ENCODE measurements around the gene KRTAP10-3.

Gene KRTAP10-3

GRCh38 chr21:44515359-44516165 lies 43.0 kb downstream of the KRTAP10-3 start:
- DNase-seq = no peak

- no peak for DNase-seq
Measured at GRCh38 chr21:44514746-44515358, 43.7 kb downstream of the KRTAP10-3 start.

DNA sequence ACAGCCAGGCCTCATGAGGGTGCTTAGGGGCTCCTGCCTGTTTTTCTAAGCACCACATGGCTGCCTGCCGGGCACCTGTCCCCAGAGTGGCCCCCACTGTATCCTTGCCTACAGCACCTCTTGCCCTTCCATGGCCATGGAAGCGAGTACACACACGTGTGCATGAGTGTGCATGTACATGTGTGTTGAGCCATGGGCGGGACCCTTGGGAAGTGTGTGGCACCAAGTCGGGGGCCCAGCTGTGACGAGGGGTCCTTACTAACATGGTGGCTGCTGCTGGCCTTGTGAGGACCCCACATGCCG lies 44.4 kb downstream of the KRTAP10-3 start:
- DNase-seq = no peak

GRCh38 chr21:44513389-44514217 lies 45.0 kb downstream of the KRTAP10-3 start:
- no peak for DNase-seq

DNA sequence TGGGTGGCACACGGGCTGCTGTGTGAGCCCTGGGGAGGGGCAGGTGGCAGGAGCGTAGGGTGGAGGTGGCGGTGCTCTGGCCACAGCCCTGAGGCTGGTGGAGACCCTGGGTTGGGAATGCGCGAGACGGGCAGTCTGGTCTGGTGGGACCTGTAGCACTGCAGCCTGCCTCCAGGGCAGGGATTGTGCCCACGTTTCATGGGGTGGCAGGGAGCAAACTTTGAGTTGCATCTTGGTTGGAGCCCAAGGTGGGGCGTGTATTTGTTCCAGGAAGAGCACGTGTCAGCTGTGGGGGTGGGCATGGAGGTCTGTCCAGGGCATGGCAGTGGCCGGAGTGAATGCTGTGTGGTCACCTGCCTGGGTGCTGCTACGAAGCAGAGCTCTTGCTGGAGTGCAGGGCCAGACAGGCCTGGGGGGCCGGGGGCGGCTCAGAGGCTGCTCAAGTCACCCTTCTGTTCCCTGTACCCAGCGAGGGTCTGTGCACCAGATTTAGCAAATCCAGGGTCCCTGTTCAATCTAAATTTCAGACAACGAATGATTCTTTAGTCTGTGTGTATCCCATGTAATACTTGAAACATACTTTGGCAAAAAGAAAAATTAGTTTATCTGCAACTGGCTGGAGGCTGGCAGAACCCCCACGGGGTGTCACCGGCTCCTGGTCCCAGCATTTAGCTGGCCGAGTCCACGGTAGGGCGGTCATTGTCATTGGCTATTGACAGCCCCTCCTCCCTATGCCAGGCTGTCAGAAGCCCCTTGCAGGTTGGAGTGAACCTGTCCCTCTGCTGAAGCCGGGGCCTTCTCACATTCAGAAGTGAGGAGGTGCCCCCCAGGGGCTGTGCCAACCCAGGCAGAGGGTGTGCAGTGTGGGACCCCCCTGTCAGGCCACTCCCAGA lies 45.9 kb downstream of the KRTAP10-3 start:
- DNase-seq = no peak

DNA sequence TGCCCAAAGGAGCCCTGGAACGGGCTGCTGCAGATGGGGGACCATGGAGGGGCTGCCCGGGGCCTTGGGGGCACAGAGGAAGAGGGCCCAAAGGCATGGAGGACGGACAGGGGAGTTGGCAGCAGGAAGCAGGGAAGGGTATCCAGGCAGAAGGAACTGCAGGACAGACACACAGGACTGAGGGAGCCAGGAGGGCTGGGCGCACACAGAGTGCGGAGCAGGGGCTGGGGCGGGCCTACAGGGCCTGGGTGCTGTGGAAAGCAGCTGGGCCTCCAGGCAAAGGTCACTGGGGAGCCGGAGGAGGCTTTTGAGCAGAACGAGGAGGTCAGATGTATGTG lies 46.7 kb downstream of the KRTAP10-3 start:
- no peak for DNase-seq

GRCh38 chr21:44511219-44511937 lies 47.2 kb downstream of the KRTAP10-3 start:
- DNase-seq = no peak

DNA sequence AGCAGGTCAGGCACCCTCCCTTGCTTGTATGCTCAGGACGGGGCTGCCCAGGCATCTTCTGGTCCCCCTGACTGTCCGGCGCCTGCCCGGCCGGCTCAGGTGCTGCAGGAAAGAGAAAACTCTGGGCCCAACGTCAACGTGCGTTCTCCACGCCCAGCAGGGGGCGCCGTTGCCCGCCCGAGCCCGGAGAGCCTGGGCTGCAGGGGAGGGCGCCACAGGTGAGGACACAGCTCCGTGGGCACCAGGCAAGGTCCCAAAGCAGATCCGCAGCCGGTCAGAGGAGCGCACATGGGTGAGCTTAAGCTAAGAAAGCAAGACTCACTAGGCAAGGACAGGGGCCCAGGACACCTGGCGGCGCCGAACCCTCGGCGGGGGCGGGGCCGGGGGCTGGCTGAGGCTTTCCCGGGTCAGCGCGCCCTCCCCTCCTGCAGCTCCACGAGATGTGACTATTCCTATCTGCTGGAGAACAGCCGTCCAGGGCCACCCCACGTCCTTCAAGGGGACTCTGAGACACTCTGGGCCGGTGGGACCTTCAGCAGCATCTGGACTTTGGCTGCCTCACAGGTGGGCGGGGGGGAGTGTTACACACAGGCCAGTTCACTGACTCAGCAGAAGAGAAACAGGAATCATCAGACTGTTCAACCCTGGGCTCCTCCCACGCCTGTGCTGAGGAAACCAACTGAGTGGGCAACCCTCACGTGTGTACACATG lies 47.9 kb downstream of the KRTAP10-3 start:
- DNase-seq = peak in 1 of 2 donors; percentile 6

DNA sequence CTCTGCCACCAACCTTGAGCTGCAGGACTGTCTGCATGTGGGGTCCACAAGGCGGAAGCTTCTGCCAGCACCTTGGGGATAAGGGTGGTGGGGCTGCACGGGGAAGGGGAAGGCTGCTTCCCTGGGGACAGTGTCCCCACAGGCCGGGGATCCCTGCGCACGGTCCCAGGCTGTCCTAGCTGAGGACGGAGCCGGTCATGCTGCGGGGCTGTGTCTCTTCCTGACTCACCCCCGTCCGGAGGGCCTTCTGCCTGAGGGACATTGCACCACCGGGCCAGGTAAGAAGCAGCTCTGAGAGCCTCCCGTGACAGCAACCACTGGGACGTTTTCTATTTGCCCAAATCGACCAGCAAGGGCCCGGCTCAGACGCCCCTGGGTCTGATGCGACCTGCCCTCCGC lies 48.5 kb downstream of the KRTAP10-3 start:
- DNase-seq = no peak

DNA sequence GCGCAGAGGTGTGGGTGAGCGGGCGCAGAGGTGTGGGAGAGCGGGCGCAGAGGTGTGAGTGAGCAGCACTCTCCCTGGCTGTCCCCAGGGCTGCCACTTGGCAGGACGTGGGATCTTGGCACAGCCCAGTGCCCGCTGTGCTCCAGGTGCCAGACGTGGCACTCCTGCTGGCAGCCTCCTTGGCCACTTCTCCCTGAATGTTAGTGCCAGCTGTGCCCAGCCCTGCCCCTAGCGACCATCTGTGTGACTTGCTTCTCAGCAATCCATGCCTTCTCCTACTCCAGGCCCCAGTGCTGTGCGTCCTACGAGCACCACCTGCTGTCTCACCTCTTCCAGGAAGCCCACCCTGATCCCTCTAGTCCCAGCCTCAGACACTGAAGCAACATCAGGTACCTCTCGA lies 49.1 kb downstream of the KRTAP10-3 start:
- DNase-seq = no peak

- DNase-seq = no peak
Measured at GRCh38 chr21:44508711-44509445, 49.7 kb downstream of the KRTAP10-3 start.

GRCh38 chr21:44508426-44508710 lies 50.2 kb downstream of the KRTAP10-3 start:
- DNase-seq = no peak

All from hippocampal formation (tissue), 2 donors.